GM12875 (cell line): ENCODE measurements around the gene KRT7.

Experiments used
- H3K4me3 ChIP-seq: one replicate; pipeline ENCODE4 v1.5.1; 2011; ENCODE audit warnings: low read depth, low read length, control low read depth
- TF ChIP-seq, protein P1 (sequence below): IDR thresholded peaks from 2 replicates; pipeline ENCODE4 v1.5.1; 2011; ENCODE audit warnings: low read depth, mild to moderate bottlenecking, control low read depth, inconsistent platforms, low read length, moderate library complexity, borderline replicate concordance; ENCODE audit not compliant: insufficient read depth

KRT7 gene

DNA sequence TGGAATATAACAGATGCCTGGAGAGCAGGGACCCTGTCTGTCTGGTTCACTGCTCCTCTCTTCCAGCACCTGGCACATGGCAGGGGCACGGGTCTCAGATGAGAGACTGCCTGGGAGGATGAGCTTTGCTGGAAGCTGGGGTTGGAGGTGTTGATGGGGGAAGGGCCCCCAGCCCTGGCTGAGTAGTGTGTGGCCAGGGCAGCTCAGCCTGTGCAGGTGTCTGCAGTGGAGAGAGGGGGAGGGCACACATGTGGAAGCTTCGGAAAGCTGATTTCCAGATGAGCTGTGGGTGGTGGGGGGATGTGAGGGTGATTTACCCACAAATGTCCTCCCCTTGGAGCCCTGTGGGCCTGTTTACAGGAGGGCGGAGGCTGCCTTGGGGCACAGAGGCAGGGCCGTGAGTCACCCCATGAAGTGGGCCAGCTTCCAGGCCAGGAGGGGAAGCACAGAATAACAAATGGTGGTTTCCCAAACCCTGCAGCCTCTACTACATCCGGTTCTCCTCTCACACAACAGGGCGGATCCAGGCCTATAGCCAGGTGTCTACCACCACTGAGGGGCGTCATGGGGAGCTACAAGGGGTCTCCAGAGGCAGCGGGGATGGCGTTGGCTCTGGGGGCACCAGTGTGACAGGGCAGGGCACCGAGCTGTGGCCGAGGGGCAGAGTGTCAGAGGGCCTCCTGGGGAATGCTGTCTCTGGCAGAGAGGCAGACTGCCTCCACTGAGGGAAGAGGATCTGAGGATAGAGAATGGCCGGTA is 11.0 kb downstream of the KRT7 start:
- TF ChIP-seq, protein P1, sequence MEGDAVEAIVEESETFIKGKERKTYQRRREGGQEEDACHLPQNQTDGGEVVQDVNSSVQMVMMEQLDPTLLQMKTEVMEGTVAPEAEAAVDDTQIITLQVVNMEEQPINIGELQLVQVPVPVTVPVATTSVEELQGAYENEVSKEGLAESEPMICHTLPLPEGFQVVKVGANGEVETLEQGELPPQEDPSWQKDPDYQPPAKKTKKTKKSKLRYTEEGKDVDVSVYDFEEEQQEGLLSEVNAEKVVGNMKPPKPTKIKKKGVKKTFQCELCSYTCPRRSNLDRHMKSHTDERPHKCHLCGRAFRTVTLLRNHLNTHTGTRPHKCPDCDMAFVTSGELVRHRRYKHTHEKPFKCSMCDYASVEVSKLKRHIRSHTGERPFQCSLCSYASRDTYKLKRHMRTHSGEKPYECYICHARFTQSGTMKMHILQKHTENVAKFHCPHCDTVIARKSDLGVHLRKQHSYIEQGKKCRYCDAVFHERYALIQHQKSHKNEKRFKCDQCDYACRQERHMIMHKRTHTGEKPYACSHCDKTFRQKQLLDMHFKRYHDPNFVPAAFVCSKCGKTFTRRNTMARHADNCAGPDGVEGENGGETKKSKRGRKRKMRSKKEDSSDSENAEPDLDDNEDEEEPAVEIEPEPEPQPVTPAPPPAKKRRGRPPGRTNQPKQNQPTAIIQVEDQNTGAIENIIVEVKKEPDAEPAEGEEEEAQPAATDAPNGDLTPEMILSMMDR = no peak
- H3K4me3 ChIP-seq = peak overlapping the region; percentile 63

DNA sequence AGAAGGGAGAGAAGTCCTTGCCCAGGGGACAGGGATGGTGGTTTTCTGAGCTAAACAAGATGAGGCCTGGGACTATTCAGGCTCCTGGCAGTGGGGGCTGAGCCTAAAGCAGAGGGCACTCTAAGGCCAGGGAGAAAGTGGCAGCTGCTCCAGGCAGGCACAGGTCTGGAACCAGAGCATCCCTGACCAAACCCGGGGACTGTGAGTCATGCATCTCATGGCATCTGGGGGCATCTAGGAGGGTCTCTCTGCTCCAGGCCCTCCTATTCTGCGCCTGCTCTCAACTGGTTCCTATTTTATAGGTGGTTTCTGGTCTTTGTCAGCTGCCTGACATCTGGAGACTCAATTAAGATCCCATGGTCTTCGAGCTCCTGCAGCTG is 11.6 kb downstream of the KRT7 start:
- H3K4me3 ChIP-seq = peak overlapping the region; percentile 63
- TF ChIP-seq, protein P1 = no peak

DNA sequence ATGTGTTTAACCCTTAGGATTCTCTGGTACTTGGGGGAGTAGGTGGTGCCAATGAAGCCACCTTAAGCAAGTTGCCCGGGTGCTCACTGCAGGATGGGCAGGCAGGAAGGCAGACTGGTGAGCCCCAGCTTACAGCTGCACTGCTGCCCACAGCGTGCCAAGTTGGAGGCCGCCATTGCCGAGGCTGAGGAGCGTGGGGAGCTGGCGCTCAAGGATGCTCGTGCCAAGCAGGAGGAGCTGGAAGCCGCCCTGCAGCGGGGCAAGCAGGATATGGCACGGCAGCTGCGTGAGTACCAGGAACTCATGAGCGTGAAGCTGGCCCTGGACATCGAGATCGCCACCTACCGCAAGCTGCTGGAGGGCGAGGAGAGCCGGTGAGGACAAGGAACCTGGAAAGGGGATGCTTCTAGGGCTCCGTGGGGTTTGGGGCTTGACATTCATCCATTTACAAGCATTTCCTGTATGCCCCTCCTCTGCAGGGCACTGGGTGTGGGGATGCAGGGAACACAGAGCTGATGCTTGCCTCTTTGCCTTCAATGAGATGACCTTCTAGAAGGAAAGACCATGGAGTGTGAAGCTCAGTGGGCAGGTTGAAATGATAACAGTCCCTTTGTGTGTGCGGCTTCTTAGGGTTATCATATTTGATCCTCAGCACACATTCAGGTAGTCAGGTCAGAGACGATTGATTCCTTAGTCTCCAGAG is 12.4 kb downstream of the KRT7 start:
- H3K4me3 ChIP-seq = peak overlapping the region; percentile 46

DNA sequence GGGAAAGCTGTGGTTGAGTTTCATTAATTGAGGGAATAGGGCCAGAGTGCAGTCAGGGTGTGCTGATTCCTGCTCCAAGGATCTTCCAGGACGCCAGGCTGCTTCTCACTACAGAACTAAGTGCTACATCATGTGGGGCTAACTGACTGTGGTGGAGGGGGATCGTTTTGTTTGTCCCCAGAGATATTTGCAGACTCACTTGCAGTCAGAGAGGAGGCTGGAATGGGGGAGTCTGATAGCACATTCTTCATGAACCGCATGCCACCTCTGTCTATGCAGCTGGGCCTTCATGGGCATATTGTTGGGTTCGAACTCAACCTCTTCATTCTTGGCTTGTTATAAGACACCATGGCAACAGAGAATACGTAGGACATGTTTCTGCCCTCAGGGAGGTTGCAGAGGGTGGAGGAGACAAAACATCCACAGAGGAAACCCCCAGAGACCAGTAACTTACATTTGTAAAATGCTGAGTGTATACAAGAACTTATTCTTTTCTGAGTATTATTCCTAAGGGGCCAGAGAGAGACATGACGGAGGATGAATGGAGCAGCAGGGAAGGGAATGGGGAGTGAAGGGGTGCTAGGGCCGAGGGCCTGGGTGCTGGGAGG is 13.0 kb downstream of the KRT7 start:
- peak overlapping the region; percentile 46 for H3K4me3 ChIP-seq
- TF ChIP-seq, protein P1 = no peak

More for the DNA sequence above, 12.4 kb downstream of the KRT7 start:
- TF ChIP-seq, protein P1 = no peak

DNA sequence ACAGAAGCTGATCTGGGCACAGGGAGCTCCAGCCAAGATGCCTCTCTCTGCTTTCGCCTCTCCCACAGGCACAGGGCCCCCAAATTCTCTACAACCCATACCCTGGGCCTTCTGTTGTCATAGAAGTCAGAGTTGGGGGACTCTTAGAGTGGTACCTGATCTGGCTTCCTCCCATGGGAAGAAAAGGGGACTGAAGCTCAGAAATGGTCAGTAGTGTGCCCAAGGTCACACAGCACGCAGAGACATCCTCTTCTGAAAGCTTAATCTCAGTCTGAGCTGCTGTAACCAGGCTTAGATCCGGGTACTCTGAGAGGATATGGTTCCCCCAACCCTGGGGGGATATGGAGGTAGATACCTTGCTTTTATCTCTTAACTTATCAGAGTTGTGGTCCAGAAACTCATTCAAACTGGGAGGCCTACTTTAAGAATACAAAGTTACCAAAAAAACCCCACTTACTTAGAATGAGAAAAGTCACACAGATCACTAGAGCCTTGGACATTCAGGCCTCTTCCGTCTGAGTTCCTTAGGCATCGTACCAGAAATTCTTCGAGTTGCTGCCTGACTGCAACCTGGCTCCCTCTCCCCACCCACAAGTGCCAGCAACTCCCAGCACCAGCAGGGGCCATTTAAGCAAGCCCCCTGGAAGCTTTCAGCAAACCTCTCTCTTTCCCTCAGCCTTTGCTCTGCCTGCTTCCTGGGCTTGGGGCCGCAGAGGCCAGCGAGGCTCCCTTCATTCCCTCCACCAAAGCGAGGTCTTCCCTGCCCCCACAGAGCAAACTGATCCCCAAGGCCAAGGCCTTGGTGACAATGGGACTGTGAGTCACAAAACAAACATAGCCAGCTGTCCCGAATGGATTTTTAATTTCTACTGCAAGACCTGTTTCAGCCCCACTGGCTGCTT is 13.9 kb downstream of the KRT7 start:
- TF ChIP-seq, protein P1 = no peak
- peak overlapping the region; percentile 46 for H3K4me3 ChIP-seq

DNA sequence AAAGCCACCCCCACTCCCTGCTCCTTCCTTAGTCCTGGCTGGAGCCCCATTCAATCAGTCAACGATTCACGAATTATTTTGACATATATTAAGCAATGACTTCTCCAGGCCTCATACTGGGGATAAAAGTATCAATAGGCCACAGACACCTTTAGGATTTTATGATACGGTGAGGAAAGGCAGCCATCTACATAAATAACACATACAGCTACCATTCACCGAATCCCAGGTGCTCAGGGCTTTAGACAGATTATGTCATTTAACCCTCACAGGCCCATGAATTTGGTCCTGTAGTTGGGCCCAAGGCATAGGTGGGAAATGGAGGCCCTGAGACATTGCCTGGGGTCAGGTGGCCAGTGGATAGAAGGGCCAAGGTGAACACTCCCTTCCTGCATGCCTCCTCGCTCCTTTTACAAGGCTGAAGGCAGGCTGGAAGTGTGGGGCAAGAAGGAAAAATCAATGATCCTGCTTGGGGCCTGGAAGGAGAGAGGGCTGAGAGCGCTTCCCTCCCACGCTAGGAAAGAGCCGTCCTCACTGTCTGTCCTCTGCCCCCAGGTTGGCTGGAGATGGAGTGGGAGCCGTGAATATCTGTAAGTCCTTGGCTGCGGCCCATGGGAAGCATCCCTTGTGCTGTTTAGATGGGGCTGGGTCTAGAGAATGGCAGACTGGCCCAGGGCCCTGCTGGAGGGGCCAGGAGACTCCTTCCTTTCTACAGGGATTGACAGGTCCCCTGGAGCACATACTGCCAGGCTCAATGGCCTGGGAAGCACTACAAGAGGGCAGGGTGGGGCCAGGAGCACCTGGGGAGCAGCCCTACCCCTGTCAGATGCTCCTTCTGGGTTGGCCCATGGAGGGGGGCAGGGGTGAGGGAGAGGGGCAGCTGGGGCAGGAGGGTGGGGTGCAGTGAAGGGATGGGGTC is 14.8 kb downstream of the KRT7 start:
- H3K4me3 ChIP-seq = no peak overlapping the region
- TF ChIP-seq, protein P1 = no peak
